Stimulated activated CD4-positive, alpha-beta T cell treated with anti-CD3 and anti-CD28 coated beads, Interleukin-4, amount 100 ng/mL, for 48 hours (primary cell): ENCODE results near the gene TFAP2E.

Experiments used
- DNase-seq, 2 donors: peaks; one replicate each; pipeline ENCODE4 v3.0.0-alpha.2; 2020; ENCODE audit warnings: low read depth in 2 of 2

Gene TFAP2E

DNA sequence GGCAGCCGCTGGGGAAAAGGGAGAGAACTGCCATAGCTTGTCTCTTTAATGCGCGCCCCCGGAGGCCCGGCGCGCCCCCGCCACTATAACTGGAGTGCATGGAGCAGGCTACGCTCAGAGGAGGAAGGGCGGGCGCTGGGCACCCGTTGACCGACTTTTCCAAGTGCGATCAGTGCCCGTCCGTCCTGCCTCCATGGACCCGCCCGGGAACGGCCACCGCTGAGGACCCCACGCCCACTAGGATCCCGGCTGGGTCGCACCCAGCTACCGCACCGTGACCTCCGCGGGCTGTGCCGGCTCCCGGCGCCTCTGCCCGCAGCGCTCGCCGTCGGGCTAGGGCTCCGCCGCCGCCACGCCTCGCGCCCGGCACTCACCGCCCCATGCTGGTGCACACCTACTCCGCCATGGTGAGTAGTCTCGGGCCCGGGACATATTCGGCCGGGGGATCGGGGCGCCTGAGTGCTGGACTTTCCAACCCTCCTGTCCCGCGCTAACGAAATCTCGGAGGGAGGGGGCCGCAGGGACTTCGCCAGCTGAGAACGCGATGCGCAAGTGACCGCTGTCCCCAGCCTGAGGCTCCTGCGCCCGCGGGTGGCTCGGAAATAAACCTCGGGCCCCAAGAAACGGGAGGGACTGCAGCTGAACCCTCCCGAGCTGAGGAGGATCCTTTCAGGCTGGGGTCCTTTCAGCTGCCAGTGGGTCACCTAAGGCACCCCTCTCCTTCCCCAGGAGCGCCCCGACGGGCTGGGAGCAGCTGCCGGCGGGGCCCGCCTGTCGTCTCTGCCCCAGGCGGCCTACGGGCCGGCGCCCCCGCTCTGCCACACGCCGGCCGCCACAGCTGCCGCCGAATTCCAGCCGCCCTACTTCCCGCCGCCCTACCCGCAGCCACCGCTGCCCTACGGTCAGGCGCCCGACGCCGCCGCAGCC lies at the start of gene TFAP2E:
TFAP2E (plus strand) TSS at position 117 of the 927 bp plus-strand sequence; CDS start at position 381, 264 bp downstream.
- no peak for DNase-seq

DNA sequence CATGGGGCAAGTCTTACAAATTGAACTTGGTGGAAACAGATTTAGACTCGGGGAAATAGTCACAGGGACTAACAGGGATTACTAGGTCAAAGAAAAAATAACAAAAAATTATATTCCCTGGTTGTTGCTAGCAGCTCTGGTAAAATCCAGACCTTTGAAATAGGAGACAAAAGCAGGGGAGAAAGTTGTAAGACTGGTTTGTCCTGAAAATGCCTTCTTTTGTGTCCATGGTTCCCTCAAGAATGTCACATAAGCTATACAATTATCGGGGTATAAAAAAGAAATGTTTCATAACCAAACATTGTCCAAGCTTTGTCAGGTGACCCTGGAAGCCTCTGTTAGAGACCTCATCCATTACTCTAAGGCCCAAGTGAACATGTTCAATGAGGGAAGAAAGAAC lies 49.0 kb upstream of the TFAP2E start:
- no peak for DNase-seq

DNA sequence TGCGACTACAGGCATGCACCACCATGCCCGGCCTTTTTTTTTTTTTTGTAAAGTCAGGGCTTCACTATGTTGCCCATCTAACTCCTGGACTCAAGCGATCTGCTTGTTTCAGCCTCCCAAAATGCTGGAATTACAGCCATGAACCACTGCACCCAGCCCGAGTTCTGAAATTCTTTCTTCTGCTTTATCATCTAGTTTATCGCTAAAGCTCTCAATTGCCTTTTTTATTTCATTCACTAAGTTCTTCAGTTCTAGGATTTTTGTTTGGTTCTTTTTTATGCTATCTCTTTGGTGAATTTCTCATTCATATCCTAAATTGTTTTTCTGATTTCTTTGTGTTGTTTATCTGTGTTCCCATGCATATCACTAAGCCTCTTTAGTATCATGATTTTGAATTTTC lies 42.9 kb upstream of the TFAP2E start:
- no peak for DNase-seq

DNA sequence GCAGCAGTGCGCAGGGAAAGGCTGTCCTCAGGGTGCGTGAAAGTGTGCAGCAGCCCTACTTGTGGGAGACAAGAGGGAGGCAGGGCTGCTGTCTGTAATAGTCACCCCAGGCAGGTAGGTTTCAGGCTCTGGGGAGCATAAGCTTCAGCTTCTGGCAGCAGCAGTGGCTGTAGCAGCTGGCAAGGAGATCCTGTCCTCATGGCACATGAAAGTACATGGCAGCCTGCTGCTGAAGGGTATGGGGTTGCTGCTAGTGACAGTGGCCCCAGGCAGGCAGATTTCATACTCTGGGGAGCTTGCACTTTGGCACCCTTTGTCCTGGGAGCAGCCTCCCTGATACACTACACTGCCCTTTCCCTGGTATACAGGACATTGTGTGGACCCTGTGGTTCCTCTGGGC lies 42.2 kb upstream of the TFAP2E start:
- no peak for DNase-seq

DNA sequence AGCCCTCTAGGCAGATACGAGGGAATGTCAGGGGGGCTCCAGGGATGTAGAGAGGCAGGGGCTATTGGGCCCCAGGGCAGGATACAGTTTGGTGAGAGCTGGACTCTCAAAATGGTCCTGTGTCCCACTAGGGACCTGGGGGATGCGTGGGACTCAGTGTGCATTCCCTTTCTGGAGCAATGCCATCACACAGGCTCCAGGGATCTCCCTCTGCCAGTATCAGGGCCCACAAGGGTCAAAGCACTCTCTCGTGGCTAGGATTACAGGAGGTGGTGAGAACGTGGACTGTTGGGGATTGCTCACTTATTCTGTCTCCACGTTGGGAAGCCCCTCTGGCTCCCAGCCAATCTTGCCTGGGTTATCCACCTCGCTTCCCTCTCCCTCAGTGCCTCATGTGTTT lies 41.7 kb upstream of the TFAP2E start:
- no peak for DNase-seq

DNA sequence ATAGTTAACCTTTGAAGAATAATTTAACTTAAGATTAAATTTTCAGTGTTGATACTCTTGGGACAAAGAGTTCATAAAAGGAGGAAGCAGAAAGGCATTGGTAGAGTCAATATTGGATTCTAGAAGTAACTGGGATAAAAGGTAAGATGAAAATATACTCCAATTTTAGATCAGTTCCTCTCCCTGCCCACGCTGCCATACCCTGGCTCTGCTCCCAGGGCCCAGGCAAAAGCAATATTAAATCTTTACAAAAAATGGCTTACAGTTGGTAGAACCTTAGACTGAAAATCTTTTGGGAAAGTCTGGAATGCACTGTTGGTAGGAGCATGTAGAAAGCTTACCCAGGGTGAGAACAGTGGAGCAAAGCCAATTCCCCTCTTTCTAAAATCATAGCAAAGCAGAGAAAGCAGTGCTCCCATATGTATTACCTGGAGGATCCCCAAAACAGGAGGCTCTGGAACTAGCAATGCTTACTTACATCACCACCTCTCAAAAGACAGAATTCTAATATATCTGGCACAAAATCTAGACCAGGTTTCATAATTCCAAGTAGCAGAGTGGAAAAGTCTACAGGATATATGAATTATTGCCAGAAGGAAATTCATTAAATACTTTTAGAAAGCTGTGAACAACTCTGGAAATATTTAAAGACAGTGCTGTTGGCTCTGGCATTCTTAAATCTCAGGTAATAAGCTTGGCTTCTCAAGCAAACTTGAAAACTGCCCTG lies 40.5 kb upstream of the TFAP2E start:
- DNase-seq, result no peak

DNA sequence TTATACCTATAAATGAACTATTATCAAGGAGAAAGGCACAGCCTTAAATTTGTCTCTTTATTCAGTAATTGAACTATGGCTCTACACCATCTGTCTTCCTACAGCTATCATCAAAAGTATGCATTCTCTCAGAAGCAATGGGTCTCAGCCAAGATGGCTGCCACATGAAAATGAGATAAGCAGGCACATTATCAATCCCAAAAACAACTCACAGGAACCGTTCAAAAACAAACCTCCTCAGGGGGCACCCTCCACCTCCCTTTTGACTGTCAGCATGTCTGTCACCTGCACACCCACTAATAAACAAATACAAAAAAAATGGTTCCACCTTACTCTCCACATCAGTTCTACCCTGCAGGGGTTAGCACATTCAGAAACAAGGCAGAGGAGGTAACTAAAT lies 39.5 kb upstream of the TFAP2E start:
- no peak for DNase-seq

DNA sequence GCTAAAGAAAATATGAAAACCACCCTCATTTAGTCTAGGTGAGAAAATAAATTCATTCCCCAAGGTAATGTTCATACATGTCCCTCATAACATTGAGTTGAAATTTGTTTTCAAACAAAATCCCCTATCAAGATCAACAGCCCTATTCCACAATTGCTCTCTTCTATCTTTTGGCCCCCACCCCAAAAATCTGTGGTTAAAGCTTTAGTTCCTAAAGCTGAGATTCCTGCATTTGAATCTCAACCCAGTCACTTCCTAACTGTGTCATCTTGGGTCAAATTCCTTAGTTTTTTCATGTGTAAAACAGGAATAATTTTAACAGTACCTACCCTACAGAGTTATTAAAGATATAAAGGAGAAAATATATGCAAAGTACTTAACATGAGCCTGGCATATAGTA lies 37.9 kb upstream of the TFAP2E start:
- DNase-seq, result no peak

DNA sequence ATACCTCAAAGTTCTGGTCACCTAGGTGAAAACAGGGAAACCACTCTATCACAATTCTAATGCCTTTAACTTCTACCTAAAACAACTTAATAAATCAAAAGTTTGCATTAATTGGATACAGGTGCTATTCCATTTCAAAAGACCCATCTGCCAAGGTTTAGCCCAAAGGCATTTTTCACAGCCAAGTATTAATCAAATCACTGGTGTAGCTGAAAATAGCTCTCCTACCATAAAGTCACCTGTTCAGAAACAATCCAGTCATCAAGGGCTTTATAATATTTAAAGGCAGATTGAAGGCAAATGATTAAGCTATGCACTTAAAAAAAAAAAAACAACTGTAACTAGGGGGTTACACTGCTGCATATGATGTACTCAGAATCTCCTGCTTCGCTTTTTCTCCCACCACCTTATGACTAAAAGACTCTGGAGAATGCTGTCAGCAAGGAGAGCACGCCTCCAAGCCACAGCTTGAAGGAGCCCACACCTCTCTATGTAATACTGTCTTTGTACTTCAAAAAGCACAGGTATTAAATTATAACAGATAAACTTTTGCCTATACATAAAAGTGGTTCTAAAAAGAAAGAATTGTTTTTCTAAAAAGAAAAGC lies 36.5 kb upstream of the TFAP2E start:
- no peak for DNase-seq

DNA sequence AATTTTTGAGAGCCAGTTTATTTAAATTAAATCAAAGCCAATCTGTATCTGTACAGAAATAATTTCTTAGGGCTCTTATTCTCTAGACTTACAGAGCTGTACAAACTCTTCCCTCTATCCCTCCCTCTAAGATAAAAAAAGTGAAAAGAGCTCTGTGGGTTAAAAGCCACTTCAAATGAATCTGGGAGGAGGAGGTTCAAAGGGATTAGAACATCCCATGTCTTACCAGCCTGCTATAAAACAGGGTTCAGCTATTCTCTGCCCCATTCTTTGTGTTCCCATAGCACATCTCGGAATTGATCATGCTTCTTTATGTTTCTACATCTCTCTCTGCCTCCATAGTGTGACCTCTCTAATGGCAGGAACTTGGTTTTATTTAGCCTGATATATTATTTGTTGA lies 35.3 kb upstream of the TFAP2E start:
- no peak for DNase-seq

DNA sequence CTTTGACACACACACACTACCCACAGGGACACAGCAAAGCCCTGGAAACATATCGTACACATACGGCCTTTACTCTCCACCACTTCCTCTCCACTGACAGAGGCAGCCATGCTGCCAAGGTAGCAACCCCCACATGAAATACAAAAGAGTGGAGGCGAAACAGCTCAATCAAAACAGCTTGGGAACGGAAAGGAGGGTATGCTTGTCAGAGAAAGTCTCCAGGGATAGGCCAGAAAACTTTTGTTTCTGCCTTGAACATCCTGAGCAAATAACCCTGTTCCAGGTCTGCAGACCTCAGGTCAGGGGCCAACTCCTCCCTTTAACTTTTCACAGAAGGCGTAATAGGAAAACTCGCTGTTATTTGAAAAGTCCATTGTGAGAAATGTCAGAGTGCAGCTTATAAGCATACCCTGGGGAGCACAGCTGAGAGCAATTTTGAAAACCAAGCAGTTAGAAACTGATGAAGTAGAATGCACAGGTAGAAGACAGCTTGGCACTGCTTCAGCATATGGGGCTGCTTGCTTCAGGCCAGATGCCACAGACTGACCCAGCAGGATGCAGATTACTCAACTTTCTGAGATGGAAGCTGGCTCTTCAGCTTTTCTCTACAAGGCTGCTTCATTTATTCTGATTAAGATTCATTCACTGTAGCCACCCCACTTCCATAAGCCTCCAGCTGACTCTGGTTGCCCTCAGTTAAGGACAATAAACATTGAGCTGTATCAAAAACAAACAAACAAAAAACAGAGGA lies 33.9 kb upstream of the TFAP2E start:
- DNase-seq, result no peak

DNA sequence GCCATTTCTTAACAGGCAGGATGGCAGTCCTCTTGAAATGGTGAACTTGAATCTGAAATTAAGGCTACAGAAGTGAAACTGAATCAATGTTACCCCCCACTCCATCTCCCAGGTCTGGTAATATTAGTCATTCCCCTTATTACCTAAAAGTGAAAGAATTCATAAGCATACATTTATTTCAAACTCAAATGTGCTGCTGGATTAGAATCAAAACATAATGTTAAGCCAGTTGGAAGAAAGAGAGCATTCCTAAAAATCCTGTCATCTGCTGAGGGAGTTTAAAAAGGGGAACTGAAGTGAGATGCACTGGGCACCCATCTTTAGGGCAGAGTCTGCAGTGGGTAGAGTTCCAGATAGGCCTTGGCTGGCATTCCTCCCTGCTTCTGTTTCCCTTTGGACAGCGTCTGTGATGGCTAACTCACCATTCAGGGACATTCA lies 33.3 kb upstream of the TFAP2E start:
- no peak for DNase-seq

DNA sequence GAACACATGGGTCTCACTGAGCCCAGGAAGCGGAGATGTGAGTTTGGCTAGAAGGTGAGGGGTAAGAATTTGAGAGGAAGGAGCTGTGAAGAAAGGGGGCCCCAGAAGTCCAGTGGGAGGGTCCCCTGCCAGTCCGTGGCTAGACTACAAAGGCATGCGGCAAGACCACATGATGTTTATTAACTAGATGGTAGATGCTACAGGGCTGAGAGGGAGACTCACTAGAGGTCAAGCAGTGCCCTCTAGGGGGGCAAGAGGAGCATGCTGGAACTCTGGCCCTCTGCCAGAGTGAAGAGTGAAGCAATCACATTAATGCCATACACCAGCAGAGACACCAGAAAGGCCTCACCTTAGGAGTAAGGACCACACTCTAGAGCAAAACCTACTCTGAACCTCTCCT lies 28.1 kb upstream of the TFAP2E start:
- DNase-seq, result no peak

DNA sequence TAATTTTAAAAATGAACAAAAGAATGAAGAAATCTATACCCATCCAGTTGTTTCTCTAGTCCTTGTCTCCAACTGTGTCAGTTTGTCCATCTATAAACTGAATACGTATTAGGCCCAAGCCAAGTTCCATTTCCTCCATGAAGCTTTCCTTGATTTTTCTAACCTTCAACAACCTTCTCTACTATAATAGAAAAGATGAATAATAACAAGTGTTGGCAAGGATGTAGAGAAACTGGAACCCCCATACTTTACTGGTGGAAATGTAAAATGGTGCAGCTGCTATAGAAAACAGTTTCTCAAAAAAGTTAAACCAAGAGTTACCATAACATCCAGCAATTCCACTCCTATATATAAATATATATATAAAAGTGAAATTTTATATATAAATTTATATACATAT lies 26.5 kb upstream of the TFAP2E start:
- no peak for DNase-seq

DNA sequence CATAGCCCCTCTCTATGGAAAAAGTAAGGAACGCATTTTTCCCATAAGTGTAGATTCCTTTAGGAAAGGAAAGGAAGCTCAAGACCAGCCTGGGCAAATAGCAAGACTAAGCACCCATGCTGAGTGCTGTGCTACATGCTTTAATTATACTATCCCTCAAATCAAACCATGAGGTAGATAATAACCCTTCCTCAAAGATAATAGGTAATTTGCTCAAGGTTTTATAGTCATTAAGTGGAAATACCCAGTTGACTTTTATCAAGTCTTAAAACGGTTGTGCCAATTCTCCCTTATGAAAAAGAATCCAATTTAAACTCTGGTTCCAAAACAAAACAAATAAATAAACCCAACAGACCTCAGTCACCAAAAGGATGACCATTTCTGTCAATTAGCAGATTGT lies 19.3 kb upstream of the TFAP2E start:
- DNase-seq, result no peak

DNA sequence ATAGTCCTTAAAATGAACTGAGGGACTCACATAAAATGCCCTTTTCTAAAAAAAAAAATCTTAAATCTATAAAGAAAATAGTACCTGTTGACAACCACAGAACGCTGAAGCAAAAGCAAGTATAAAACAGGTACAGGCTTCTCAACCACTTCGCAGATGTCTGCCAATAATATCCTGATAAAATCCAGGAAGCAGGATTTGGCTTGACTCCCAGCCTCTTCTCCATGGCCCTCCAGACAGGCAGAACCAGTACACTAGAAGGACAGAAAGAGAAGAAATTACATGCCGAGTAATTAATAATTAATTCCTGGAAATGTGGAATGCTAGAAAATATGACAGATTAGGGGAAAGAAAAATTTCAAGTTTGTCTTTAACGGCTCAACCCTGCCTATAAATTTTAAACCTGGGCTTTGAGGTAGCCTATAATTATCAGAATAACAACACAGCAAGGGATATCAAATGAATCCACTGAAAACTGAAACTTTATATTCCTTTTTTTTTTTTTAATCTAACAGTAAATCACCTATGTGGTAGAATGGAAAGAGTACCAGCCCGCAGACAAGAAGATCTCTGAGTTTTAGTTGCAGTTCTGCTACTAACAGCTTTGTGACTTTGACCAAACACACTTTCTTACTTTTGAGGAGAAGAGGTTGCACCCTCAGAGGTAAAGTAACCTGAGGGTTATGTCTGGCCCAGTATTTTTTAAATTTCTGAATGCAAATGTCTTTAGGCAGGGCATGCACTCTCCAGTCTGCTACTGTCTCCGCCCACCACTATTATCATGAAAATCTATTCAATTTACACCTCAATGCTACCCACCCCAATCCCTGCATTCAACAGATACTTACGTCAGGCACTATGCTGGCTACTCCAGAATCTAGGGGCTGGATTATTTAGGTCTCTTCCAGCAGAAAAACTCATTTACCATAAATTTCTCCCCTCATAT lies 18.6 kb upstream of the TFAP2E start:
- DNase-seq, result no peak

DNA sequence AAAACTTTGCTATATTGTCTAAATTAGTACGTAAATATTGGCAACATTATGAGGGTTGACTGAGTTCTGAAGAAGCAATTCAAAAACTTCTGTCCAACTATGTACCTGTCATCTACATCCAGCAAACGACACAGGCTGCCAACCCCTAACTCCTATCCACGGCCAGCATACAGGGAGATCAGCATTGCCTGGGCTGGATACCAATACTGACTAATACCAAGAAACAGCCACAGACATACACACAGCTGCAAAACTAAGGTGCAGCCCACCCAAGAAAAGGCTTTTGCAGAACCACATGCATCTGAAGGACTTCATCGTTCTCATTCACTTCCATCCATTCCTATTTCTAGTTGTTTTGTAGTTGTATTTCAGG lies 17.9 kb upstream of the TFAP2E start:
- DNase-seq, result no peak

DNA sequence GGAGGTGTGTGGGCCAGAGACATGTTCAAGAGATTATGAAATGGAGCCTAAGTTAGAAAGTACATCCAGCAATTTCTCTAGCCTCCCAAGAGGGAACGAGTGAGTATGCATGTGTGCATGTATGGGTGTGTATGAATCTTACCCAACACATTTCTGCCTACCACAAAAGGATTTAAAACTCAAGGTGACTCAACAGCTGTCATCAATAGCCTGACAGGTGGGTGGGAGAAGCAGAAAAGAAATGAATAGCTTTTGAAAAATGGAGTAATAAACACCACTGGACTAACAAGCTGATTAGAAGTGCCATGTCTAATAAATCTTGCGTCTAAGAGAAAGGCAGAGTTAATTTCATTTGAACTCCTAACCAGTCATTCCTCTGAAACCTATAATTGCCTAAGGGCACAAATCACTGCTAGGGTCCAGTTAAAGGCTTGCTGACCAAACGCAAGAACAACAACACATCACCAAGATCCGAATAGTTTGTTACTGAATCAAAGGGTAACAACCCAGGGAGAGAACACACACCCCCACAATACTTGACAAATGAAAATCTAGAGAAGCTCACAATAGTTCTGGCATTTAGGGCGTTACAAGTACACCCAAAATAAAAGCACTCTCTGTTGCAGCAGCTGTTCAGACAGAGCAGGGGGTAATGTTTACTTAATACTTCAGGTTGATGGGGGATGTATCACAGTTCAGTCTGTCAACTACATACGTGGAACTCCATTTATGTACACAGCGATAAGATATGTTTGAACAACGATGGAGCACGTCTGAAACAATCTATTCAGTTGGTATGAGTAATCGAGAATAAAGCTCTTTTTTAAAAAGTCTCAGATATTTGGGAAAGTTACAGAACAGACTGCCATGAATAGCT lies 17.3 kb upstream of the TFAP2E start:
- DNase-seq, result no peak

DNA sequence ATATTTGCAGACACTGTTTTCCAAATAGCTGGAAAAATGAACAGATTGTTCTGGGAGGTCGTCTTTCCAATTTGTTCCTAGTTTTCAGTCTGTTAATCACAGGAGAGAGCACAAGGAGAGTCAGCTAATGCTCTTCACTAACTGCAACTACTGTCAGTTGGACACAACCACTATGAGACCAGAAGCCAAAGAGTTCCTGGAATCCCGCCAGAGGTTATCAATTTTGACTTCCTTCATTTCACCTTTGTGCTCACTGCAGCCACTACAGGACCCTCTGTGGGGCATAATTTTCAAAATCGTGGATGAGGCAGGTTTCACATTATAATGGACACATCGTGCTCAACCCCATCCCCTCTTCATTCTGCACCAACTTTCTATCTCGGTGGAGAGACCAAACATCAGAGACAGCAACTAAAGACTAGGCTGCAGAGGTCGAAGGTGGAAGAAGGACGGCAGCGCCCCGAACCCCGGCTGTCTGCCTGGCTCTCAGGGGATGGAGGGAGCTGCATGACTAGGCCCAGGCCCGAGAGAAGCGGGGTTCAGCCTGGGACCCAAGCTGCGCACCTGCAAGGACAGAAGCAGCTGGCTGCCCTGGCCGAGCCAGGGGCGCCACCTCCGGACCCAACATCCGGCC lies 16.5 kb upstream of the TFAP2E start:
- no peak for DNase-seq
